Measurements from ENCODE around the gene RALGPS2. TPM values are rescaled to one million over a fixed set of nuclear protein-coding genes. Genes with fewer than 3 reads are reported as not detected.

RALGPS2 gene
- total RNA-seq, 1 donor from 2014 or later = 29.8 TPM

- Mint-ChIP-seq H3K27me3 (ENCODE audit: unreplicated experiment) (peaks cover 1% of the 10 kb centered on the region), H3K9me3 (ENCODE audit: unreplicated experiment) (no peaks in the 10 kb centered on the region), H3K36me3 (ENCODE audit: low read depth, unreplicated experiment) (no peaks in the 10 kb centered on the region), H3K4me1 (ENCODE audit: unreplicated experiment) (no peaks in the 10 kb centered on the region), H3K27ac (ENCODE audit: unreplicated experiment) (no peak overlapping the region), H3K4me3 (ENCODE audit: unreplicated experiment) (no peak overlapping the region)
- TF ChIP-seq CTCF (IDR thresholded peaks at IDR 0.05; ENCODE audit: unreplicated experiment) = no peak
- no peak for DNase-seq (ENCODE audit: low spot score)
Measured at GRCh38 chr1:178862864-178863263, 137.8 kb downstream of the RALGPS2 start.

- DNase-seq (ENCODE audit: low spot score) = no peak
- no peak overlapping the region for H3K27ac Mint-ChIP-seq (ENCODE audit: unreplicated experiment)
- H3K4me3 Mint-ChIP-seq (ENCODE audit: unreplicated experiment) = no peak overlapping the region
- no peaks in the 10 kb centered on the region for H3K9me3 Mint-ChIP-seq (ENCODE audit: unreplicated experiment)
- no peaks in the 10 kb centered on the region for H3K4me1 Mint-ChIP-seq (ENCODE audit: unreplicated experiment)
- H3K27me3 Mint-ChIP-seq (ENCODE audit: unreplicated experiment) = peaks cover 1% of the 10 kb centered on the region
- H3K36me3 Mint-ChIP-seq (ENCODE audit: low read depth, unreplicated experiment) = no peaks in the 10 kb centered on the region
- TF ChIP-seq CTCF (IDR thresholded peaks at IDR 0.05; ENCODE audit: unreplicated experiment) = no peak
Measured at GRCh38 chr1:178864326-178864725, 139.3 kb downstream of the RALGPS2 start.

GRCh38 chr1:178867670-178868069, 142.6 kb downstream of the RALGPS2 start:
- H3K27ac Mint-ChIP-seq (ENCODE audit: unreplicated experiment) = no peak overlapping the region
- H3K27me3 Mint-ChIP-seq (ENCODE audit: unreplicated experiment) = peaks cover 1% of the 10 kb centered on the region

GRCh38 chr1:178868706-178869105, 143.7 kb downstream of the RALGPS2 start:
- Mint-ChIP-seq H3K9me3 (ENCODE audit: unreplicated experiment) (no peaks in the 10 kb centered on the region), H3K36me3 (ENCODE audit: low read depth, unreplicated experiment) (no peaks in the 10 kb centered on the region), H3K4me1 (ENCODE audit: unreplicated experiment) (peaks cover 19% of the 10 kb centered on the region), H3K27me3 (ENCODE audit: unreplicated experiment) (peaks cover 1% of the 10 kb centered on the region), H3K4me3 (ENCODE audit: unreplicated experiment) (no peak overlapping the region), H3K27ac (ENCODE audit: unreplicated experiment) (no peak overlapping the region)
- TF ChIP-seq CTCF (IDR thresholded peaks at IDR 0.05; ENCODE audit: unreplicated experiment) = no peak
- no peak for DNase-seq (ENCODE audit: low spot score)

More at GRCh38 chr1:178867670-178868069, 142.6 kb downstream of the RALGPS2 start:
- no peak for DNase-seq (ENCODE audit: low spot score)
- TF ChIP-seq CTCF (IDR thresholded peaks at IDR 0.05; ENCODE audit: unreplicated experiment) = no peak
- H3K4me3 Mint-ChIP-seq (ENCODE audit: unreplicated experiment) = no peak overlapping the region
- no peaks in the 10 kb centered on the region for H3K36me3 Mint-ChIP-seq (ENCODE audit: low read depth, unreplicated experiment)
- no peaks in the 10 kb centered on the region for H3K9me3 Mint-ChIP-seq (ENCODE audit: unreplicated experiment)
- H3K4me1 Mint-ChIP-seq (ENCODE audit: unreplicated experiment) = peaks cover 15% of the 10 kb centered on the region

- peaks cover 1% of the 10 kb centered on the region for H3K27me3 Mint-ChIP-seq (ENCODE audit: unreplicated experiment)
- H3K27ac Mint-ChIP-seq (ENCODE audit: unreplicated experiment) = no peak overlapping the region
Measured at GRCh38 chr1:178869119-178869697, 144.2 kb downstream of the RALGPS2 start.

More at GRCh38 chr1:178869119-178869697, 144.2 kb downstream of the RALGPS2 start:
- DNase-seq (ENCODE audit: low spot score) = no peak
- H3K9me3 Mint-ChIP-seq (ENCODE audit: unreplicated experiment) = no peaks in the 10 kb centered on the region
- H3K36me3 Mint-ChIP-seq (ENCODE audit: low read depth, unreplicated experiment) = no peaks in the 10 kb centered on the region
- no peak for TF ChIP-seq CTCF (IDR thresholded peaks at IDR 0.05; ENCODE audit: unreplicated experiment)
- H3K4me3 Mint-ChIP-seq (ENCODE audit: unreplicated experiment) = no peak overlapping the region
- peaks cover 19% of the 10 kb centered on the region for H3K4me1 Mint-ChIP-seq (ENCODE audit: unreplicated experiment)
